ENCODE measurements around the gene CRACR2A.

Gene CRACR2A

DNA sequence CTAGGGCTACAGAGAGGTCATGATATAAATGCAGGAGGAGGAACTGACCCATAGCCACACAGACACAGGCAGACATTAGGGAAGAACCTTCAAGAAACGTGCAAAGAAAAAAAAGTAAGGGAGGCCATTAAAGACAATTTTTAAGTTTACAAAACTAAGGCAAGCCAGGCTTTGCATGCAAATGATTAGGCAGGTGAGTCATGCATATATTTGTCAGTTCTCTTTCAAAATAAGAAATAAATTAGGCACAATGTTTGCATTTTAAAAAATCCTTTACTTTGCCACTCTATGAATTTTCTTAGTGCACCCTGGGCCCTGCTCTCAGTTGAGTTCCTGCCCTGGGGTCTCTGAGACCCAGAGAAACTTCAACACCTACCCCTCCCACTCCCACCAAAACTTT lies 186.9 kb downstream of the CRACR2A start:
- DNase-seq (ENCODE audit: low read depth) = no peak
